HFF-Myc (cell line): ENCODE results near the gene UBASH3A.

Experiments
- DNase-seq: peaks from one replicate; pipeline ENCODE4 v3.0.0-alpha.2; 2011; ENCODE audit warnings: low read depth; ENCODE audit errors: extremely low read depth
- H3K4me3 ChIP-seq: replicated peaks from 2 replicates; pipeline ENCODE4 v1.5.1; 2011; ENCODE audit warnings: low read depth, mild to moderate bottlenecking, control low read depth, low read length
- TF ChIP-seq, protein P1 (sequence below): IDR thresholded peaks from 2 replicates; pipeline ENCODE4 v1.5.1; 2012; ENCODE audit warnings: mild to moderate bottlenecking, low read depth, low read length, control low read depth; ENCODE audit errors: missing control alignments

Gene UBASH3A

DNA sequence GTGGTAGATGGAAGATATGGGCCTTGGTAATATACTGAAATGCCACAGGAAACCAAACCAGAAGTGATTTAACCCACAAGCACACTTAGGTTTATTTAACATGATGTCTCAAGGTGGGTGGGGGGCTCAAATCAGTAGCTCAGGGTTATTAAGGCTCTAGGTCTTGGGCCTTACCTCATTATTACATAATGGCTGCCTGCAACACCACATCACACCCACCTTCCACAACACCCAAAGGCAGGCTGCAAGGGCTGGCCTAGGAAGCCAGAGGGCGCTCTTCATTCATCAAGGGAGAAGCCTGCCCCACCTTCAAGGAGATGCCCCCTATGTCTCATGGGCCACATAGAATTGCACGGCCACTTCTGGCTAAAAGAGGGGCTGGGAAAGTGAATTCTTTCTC lies 43.4 kb upstream of the UBASH3A start:
- DNase-seq = no peak
- TF ChIP-seq, protein P1, sequence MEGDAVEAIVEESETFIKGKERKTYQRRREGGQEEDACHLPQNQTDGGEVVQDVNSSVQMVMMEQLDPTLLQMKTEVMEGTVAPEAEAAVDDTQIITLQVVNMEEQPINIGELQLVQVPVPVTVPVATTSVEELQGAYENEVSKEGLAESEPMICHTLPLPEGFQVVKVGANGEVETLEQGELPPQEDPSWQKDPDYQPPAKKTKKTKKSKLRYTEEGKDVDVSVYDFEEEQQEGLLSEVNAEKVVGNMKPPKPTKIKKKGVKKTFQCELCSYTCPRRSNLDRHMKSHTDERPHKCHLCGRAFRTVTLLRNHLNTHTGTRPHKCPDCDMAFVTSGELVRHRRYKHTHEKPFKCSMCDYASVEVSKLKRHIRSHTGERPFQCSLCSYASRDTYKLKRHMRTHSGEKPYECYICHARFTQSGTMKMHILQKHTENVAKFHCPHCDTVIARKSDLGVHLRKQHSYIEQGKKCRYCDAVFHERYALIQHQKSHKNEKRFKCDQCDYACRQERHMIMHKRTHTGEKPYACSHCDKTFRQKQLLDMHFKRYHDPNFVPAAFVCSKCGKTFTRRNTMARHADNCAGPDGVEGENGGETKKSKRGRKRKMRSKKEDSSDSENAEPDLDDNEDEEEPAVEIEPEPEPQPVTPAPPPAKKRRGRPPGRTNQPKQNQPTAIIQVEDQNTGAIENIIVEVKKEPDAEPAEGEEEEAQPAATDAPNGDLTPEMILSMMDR = peak; percentile 20
- H3K4me3 ChIP-seq = no peak overlapping the region

DNA sequence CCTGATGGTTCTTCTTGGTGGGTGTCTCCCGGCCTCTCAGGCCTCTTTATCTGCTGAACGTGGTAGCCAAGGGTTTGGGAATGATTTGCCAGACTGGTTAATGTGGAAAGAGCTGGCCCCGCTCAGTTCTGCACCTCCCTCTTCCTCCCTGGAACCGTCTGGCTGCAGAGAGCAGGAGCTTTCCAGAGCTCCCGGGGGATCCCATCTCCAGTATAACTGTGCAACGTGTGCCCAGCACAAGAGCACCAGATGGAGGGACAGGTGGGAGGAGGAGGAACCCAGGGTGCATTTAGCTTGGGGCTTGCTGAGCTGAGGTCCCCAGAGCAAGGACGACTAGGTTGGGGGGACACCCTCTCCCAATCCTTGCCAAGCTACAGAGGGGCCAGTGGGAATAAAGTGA lies 42.4 kb upstream of the UBASH3A start:
- TF ChIP-seq, protein P1 = no peak
- H3K4me3 ChIP-seq = no peak overlapping the region
- DNase-seq = no peak

DNA sequence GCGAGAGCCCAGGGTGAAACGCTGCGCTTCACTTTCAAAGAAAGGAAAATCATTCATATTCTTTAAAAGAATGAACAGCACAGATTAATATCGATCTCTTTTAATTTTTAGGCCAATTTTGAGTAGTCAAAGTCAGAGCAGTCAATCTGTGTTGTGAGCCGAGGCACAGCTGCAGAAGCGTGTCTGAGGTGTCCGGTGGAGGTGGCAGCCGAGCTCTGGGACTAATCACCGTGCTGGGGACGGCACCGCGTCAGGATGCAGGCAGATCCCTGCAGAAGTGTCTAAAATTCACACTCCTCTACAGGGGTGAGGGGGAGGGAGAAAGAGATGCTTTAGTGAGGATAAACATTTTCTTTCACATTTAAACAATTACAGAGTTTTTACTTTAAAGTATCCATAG lies 41.5 kb upstream of the UBASH3A start:
- DNase-seq = no peak
- TF ChIP-seq, protein P1 = no peak
- no peak overlapping the region for H3K4me3 ChIP-seq

DNA sequence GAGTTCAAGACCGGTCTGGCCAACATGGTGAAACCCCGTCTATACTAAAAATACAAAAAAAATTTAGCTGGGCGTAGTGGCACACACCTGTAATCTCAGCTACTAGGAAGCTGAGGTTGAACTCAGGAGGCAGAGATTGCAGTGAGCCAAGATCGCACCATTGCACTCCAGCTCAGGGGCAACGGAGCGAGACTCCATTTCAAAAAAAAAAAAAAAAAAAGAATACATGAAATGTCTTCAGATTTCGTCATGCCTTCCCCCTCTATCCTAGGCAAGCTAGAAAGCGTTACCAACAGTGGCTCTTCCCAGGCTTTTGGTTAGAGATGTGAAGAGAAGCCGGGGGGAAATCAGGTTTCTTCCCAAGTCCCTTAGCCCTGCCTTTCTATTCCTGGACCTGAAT lies 41.0 kb upstream of the UBASH3A start:
- TF ChIP-seq, protein P1 = no peak
- DNase-seq = no peak
- H3K4me3 ChIP-seq = no peak overlapping the region

DNA sequence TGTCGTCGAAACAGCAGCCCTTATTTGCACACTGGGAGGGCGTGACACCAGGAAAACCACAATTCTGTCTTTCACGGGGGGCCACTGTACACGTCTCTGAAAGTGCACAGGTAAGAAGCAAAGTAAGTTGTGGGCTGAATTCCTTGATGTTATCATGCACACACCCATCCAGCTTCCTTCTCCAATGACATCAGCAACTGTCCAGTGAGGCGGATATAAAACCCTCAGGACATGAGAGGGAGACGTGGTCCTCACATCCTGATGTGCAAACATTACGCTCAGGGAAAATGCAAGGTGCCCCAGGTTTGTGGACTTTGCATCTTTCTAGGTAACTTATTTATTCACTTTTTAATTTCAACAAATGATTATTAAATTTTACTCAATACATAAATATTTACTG lies 40.4 kb upstream of the UBASH3A start:
- no peak for DNase-seq
- TF ChIP-seq, protein P1 = no peak
- H3K4me3 ChIP-seq = no peak overlapping the region

DNA sequence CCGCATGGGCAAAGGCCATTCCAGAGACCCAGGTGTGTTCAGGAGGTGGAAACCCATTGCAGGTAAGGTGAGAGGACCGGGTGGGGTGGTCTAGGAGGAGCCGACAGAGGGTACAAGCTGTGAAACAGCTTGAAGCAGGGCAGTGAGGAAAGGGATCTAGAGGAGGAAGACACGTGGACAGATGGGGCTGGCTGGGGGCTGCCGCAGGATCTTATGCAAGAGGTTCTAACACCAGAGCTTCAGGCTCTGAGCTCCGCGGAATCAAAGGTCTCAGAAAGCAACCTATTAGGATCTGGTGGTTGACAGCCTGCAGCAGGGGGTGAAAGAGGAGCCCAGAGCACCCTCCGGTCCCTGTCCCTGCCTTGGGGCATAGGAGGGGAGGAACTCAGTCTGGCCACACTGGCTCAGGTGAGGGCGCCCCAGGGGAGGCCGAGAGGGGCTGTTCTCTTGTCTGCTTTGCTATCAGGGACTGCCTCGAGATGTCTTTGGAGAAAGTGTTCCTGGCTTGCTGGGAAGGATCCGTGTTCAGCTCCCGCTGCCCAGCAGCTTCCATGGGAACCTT lies 39.3 kb upstream of the UBASH3A start:
- TF ChIP-seq, protein P1 = no peak
- no peak for DNase-seq
- H3K4me3 ChIP-seq = no peak overlapping the region

DNA sequence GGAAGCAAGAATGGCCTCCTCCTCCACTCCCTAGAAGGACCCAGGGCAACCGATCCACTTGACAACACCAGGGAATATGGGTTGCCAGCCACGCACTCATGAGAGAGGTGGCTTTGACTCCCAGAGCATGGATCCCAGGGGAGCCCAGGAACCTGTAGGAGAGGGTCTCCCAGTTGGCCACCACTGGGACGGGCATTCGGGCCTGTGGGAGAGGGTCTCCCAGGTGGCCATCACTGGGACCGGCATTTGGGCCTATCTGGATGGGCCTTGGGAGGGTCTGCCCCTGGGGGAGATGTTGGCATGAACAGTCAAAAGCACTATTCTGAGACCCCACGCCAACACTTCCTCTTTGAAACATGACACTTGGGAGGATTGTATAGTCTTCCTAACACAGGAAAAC lies 37.9 kb upstream of the UBASH3A start:
- H3K4me3 ChIP-seq = no peak overlapping the region
- TF ChIP-seq, protein P1 = no peak
- no peak for DNase-seq
